OCI-LY1 (cell line): ENCODE results near the gene WDR75.

ENCODE experiments used
- H2AFZ ChIP-seq: fragments of 200-600 bp; sonication (generic), shearing (Covaris generic); 2 replicates; pipeline ENCODE4 v1.6.0; 2014; ENCODE audit warnings: antibody characterized with exemption, mild to moderate bottlenecking, low read length
- H3F3A ChIP-seq: fragments of 200-600 bp; sonication (generic), shearing (Covaris generic); 2 replicates; pipeline ENCODE4 v1.6.0; 2014; ENCODE audit warnings: mild to moderate bottlenecking, antibody characterized with exemption, low read length, moderate library complexity; ENCODE audit not compliant: insufficient read depth
- H3K27ac ChIP-seq: fragments of 200-600 bp; sonication (generic); 2 replicates; pipeline ENCODE4 v1.5.1; 2014; ENCODE audit warnings: low read length, mixed run types, mild to moderate bottlenecking, low read depth; ENCODE audit not compliant: poor library complexity, severe bottlenecking
- H3K27me3 ChIP-seq: fragments of 200-600 bp; sonication (generic); 2 replicates; pipeline ENCODE4 v1.6.0; 2014; ENCODE audit warnings: antibody characterized with exemption, mild to moderate bottlenecking, low read length, moderate library complexity; ENCODE audit not compliant: insufficient read depth
- H3K36me3 ChIP-seq: fragments of 200-600 bp; sonication (generic); 2 replicates; pipeline ENCODE4 v1.6.1; 2014; ENCODE audit warnings: mild to moderate bottlenecking, antibody characterized with exemption, low read length, moderate library complexity, mixed read lengths; ENCODE audit not compliant: insufficient read depth
- H3K4me1 ChIP-seq: fragments of 200-600 bp; sonication (generic); 2 replicates; pipeline ENCODE4 v1.5.1; 2014; ENCODE audit warnings: mild to moderate bottlenecking, low read length, moderate library complexity; ENCODE audit not compliant: insufficient read depth, severe bottlenecking
- H3K4me2 ChIP-seq: fragments of 200-600 bp; sonication (generic), shearing (Covaris generic); 2 replicates; pipeline ENCODE4 v1.6.1; 2014; ENCODE audit warnings: low read length
- H3K4me3 ChIP-seq: fragments of 200-600 bp; sonication (generic); 2 replicates; pipeline ENCODE4 v1.5.1; 2014; ENCODE audit warnings: low read length, low read depth, mild to moderate bottlenecking, mixed read lengths; ENCODE audit not compliant: poor library complexity, severe bottlenecking
- H3K79me2 ChIP-seq: fragments of 200-600 bp; shearing (Covaris generic); 2 replicates; pipeline ENCODE4 v1.6.1; 2016; ENCODE audit warnings: mixed run types, low read length, mixed read lengths; ENCODE audit not compliant: insufficient read depth
- H3K9ac ChIP-seq: fragments of 200-600 bp; sonication (generic), shearing (Covaris generic); 2 replicates; pipeline ENCODE4 v1.6.1; 2014; ENCODE audit warnings: mild to moderate bottlenecking, low read length, mixed read lengths
- H3K9me2 ChIP-seq: fragments of 200-600 bp; sonication (generic), shearing (Covaris generic); 2 replicates; pipeline ENCODE4 v1.6.1; 2014; ENCODE audit warnings: low read depth, mild to moderate bottlenecking, low read length, mixed read lengths
- H3K9me3 ChIP-seq: fragments of 200-600 bp; shearing (Covaris generic); 2 replicates; pipeline ENCODE4 v1.6.1; 2014; ENCODE audit warnings: low read length, mixed read lengths
- H4K20me1 ChIP-seq: fragments of 200-600 bp; sonication (generic), shearing (Covaris generic); 2 replicates; pipeline ENCODE4 v1.6.0; 2016; ENCODE audit warnings: mild to moderate bottlenecking, low read length; ENCODE audit not compliant: insufficient read depth
- EZH2 ChIP-seq: fragments of 200-600 bp; sonication (generic), shearing (Covaris generic); IDR thresholded peaks from 2 replicates; pipeline ENCODE4 v1.8.0; 2017; ENCODE audit warnings: borderline replicate concordance, mixed run types, mild to moderate bottlenecking, antibody characterized with exemption, low read length, moderate library complexity, mixed read lengths
- TF ChIP-seq, protein P1 (sequence below): fragments of 200-600 bp; sonication (generic), shearing (Covaris generic); IDR thresholded peaks from 2 replicates; pipeline ENCODE4 v1.5.1; 2017; ENCODE audit warnings: mild to moderate bottlenecking, antibody characterized with exemption, low read length, moderate library complexity, mixed read lengths

Gene WDR75

DNA sequence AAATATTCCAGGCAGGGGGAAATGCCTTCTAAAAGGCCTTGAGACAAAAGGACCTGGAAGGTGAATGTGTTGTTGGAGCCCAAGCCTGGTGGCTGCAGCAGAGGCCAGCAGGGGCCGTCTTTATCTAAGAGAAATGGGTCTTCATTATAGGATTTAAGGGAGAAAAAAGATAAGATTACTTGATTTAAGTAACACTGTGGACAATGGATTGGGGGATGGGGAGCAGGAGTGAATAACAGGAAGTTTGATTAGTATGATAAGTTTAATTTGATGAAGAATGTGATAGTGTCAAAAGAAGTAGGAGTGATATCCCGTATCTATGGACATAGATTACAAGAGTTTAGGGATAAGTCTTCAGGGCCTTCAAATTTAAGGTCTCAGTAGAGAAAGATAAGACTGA, 64.2 kb downstream of the WDR75 start:
- H3K9ac ChIP-seq, result no peak overlapping the region
- H3K36me3 ChIP-seq, result no peaks in the 10 kb centered on the region
- H3K4me1 ChIP-seq, result no peaks in the 10 kb centered on the region
- no peaks in the 10 kb centered on the region for H3F3A ChIP-seq
- H2AFZ ChIP-seq, result no peak overlapping the region
- H4K20me1 ChIP-seq, result no peaks in the 10 kb centered on the region
- no peaks in the 10 kb centered on the region for H3K9me3 ChIP-seq
- H3K79me2 ChIP-seq, result no peaks in the 10 kb centered on the region
- H3K4me3 ChIP-seq, result no peak overlapping the region
- H3K4me2 ChIP-seq, result no peak overlapping the region
- no peak overlapping the region for H3K27ac ChIP-seq
- H3K9me2 ChIP-seq, result no peaks in the 10 kb centered on the region
- no peaks in the 10 kb centered on the region for H3K27me3 ChIP-seq
- TF ChIP-seq EZH2, result no peak
- TF ChIP-seq, protein P1, sequence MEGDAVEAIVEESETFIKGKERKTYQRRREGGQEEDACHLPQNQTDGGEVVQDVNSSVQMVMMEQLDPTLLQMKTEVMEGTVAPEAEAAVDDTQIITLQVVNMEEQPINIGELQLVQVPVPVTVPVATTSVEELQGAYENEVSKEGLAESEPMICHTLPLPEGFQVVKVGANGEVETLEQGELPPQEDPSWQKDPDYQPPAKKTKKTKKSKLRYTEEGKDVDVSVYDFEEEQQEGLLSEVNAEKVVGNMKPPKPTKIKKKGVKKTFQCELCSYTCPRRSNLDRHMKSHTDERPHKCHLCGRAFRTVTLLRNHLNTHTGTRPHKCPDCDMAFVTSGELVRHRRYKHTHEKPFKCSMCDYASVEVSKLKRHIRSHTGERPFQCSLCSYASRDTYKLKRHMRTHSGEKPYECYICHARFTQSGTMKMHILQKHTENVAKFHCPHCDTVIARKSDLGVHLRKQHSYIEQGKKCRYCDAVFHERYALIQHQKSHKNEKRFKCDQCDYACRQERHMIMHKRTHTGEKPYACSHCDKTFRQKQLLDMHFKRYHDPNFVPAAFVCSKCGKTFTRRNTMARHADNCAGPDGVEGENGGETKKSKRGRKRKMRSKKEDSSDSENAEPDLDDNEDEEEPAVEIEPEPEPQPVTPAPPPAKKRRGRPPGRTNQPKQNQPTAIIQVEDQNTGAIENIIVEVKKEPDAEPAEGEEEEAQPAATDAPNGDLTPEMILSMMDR, result no peak

DNA sequence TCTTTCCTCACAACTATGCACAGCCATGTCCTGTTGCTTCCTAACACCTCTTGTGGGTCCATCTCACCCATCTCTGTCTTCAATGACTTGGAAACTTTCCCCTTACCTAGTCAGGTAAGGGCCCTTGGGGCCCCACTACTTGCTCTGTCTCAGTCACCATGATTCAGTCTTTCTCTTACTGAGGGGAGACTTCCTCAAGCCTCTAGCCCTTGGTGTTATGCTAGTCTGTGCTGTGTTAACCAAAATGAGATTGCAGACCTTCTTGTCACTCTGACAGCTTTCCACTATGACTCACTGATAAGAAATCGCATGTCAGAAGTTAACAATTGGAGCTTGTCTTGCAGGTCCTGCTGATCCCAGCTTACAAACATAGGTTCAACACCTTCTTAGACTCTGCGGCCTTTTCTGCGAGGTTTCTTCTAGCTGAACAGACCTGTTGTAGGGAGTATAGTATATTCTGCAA, 65.3 kb downstream of the WDR75 start:
- no peak overlapping the region for H2AFZ ChIP-seq
- no peak overlapping the region for H3K4me3 ChIP-seq
- H3K4me2 ChIP-seq, result no peak overlapping the region
- H3F3A ChIP-seq, result no peaks in the 10 kb centered on the region
- H3K27ac ChIP-seq, result no peak overlapping the region
- H3K9ac ChIP-seq, result no peak overlapping the region
- TF ChIP-seq, protein P1, result no peak
- no peak for TF ChIP-seq EZH2
- no peaks in the 10 kb centered on the region for H3K4me1 ChIP-seq
- H3K9me2 ChIP-seq, result no peaks in the 10 kb centered on the region
- no peaks in the 10 kb centered on the region for H3K79me2 ChIP-seq
- no peaks in the 10 kb centered on the region for H4K20me1 ChIP-seq
- no peaks in the 10 kb centered on the region for H3K36me3 ChIP-seq
- H3K27me3 ChIP-seq, result no peaks in the 10 kb centered on the region
- H3K9me3 ChIP-seq, result no peaks in the 10 kb centered on the region

DNA sequence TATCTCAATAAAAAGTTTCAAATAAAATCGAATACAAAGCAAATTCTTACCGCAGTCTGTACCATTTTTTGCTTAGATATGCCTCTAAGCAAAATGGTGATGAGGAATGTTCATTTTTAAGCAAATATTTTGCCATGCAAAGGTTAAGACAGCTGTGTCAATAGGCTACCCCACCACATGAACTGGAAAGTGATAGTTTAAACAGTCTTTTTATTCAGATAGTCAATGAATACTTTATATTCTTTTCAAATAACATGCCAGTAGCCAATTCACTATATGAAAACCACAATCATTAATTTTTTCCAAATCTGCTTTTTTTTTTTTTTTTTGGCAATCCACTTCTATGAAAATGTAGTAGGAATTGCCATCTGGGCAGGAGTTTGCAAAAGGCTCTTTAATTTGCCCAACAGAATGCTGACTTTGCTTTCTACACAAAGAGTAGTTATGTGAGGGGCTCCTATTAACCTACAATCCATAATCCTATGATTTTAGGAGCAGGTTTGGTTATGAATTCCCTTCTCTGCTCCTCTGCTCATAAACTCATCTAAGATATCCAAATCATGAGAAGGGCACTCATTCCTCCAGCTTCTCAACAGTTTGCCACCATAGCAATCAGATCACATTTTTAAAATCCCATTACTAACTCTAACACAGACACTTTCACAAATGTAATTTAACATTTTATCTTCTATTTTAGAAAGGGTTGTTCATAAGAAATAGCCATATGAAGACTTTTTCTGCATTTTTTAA, 70.1 kb downstream of the WDR75 start:
- Histone ChIP-seq H2AFZ (no peak overlapping the region), H3K4me1 (no peaks in the 10 kb centered on the region), H3K27ac (no peak overlapping the region), H3K4me2 (no peak overlapping the region), H3K9me3 (no peaks in the 10 kb centered on the region), H3K79me2 (no peaks in the 10 kb centered on the region), H3F3A (no peaks in the 10 kb centered on the region), H3K9ac (no peak overlapping the region), H4K20me1 (no peaks in the 10 kb centered on the region), H3K27me3 (no peaks in the 10 kb centered on the region), H3K4me3 (no peak overlapping the region), H3K36me3 (no peaks in the 10 kb centered on the region), H3K9me2 (no peaks in the 10 kb centered on the region)
- TF ChIP-seq, protein P1, result no peak
- TF ChIP-seq EZH2, result no peak
